ENCODE measurements around the gene CDH13.

DNA sequence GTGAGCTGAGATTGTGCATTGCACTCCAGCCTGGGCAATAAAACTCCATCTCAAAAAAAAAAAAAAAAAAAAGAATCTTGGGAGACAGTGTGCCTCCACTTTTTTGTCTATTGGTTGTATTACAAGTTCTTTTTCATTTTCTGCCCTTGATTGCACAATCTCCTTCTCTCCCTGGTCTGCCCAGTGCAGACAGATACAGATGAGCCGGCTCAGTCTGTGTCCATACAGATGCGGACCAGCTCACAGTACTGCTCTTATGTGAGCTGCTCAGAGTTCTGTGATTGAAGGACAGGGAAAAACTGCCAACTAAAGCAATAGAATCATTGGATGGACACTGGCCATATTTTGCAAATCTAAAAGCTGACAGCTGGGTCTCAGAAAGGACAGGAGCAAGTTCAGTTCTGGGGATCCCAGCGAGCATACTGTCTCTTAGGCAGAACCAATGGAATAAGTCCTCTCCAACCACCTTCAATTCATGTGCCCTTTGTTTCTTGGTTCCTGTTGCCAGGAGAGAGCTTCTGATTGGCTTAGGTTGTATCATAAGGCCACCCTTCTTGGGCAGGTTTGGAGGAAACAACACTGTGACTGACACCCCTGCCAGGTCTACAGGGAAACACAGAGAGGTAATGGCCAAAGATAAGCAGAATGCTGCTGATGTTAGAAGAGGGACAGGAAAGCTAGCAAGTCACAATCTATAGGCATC is 685.4 kb downstream of the CDH13 start:
- TF ChIP-seq, protein P1, sequence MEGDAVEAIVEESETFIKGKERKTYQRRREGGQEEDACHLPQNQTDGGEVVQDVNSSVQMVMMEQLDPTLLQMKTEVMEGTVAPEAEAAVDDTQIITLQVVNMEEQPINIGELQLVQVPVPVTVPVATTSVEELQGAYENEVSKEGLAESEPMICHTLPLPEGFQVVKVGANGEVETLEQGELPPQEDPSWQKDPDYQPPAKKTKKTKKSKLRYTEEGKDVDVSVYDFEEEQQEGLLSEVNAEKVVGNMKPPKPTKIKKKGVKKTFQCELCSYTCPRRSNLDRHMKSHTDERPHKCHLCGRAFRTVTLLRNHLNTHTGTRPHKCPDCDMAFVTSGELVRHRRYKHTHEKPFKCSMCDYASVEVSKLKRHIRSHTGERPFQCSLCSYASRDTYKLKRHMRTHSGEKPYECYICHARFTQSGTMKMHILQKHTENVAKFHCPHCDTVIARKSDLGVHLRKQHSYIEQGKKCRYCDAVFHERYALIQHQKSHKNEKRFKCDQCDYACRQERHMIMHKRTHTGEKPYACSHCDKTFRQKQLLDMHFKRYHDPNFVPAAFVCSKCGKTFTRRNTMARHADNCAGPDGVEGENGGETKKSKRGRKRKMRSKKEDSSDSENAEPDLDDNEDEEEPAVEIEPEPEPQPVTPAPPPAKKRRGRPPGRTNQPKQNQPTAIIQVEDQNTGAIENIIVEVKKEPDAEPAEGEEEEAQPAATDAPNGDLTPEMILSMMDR (IDR thresholded peaks at IDR 0.05 in 4 of 5, conservative IDR thresholded peaks at IDR 0.05 in 1 of 5): no peak
- no peak for TF ChIP-seq POLR2A (IDR thresholded peaks at IDR 0.05)
